Neural progenitor cell (in vitro differentiated cells): ENCODE data around the gene PLSCR1.

ENCODE experiments used
- EZH2 ChIP-seq: fragments of 200-600 bp; sonication (generic); IDR thresholded peaks from 2 replicates; pipeline ENCODE4 v1.6.1; 2017; ENCODE audit warnings: antibody characterized with exemption, mild to moderate bottlenecking, moderate library complexity
- EZH2phosphoT487 ChIP-seq: fragments of 200-600 bp; sonication (generic); IDR thresholded peaks from 2 replicates; pipeline ENCODE4 v1.6.1; 2017; ENCODE audit warnings: antibody characterized with exemption
- TF ChIP-seq, protein P1 (sequence below): fragments of 200-600 bp; sonication (generic); IDR thresholded peaks from 2 replicates; pipeline ENCODE4 v1.5.1; 2017; ENCODE audit warnings: antibody characterized with exemption, mild to moderate bottlenecking

DNA sequence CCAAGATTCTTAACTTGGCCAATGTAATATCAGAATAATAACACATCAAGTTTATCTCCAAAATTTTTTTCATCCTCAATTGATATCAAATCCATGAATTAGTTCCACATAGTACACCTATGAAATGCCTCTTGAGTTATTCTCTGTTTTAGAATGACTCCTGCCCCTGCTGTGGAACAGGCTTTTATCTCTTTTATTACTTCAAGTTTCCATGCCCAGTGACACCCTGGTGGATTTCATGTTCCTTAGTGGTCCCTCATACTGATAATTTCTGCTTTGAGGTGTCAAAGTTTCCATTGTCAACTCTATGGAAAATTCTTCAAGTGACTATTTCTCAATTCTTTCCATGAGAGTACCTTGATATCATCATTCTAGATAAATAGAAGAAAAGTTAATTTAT lies 24.6 kb downstream of the PLSCR1 start:
- TF ChIP-seq, protein P1, sequence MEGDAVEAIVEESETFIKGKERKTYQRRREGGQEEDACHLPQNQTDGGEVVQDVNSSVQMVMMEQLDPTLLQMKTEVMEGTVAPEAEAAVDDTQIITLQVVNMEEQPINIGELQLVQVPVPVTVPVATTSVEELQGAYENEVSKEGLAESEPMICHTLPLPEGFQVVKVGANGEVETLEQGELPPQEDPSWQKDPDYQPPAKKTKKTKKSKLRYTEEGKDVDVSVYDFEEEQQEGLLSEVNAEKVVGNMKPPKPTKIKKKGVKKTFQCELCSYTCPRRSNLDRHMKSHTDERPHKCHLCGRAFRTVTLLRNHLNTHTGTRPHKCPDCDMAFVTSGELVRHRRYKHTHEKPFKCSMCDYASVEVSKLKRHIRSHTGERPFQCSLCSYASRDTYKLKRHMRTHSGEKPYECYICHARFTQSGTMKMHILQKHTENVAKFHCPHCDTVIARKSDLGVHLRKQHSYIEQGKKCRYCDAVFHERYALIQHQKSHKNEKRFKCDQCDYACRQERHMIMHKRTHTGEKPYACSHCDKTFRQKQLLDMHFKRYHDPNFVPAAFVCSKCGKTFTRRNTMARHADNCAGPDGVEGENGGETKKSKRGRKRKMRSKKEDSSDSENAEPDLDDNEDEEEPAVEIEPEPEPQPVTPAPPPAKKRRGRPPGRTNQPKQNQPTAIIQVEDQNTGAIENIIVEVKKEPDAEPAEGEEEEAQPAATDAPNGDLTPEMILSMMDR: no peak
- TF ChIP-seq EZH2: no peak
- no peak for TF ChIP-seq EZH2phosphoT487
